Erythroblast (primary cell): ENCODE results near the gene ZNF17.

Experiments used
- GATA1 ChIP-seq: IDR thresholded peaks from 2 replicates; pipeline ENCODE4 v1.6.1; 2011; ENCODE audit warnings: low read depth, mild to moderate bottlenecking, control low read depth, low read length, moderate library complexity
- POLR2A ChIP-seq: IDR thresholded peaks from 2 replicates; pipeline ENCODE4 v1.6.1; 2011; ENCODE audit warnings: mild to moderate bottlenecking, low read length

- TF ChIP-seq POLR2A = no peak
- no peak for TF ChIP-seq GATA1
Measured at GRCh38 chr19:57406516-57407123, 4.3 kb upstream of the ZNF17 start.
